Nephron (organoid): ENCODE measurements around the gene DEFB123.

ENCODE experiments used
- H3K27ac Mint-ChIP-seq, 3 experiments: 2 replicates each; pipeline ENCODE4 v1.8.0; 2020; ENCODE audit warnings: mixed read lengths in 3 of 3, mild to moderate bottlenecking in 2 of 3, moderate library complexity in 1 of 3
- H3K27me3 Mint-ChIP-seq: 2 replicates; pipeline ENCODE4 v1.8.0; 2021; ENCODE audit warnings: low read depth, mild to moderate bottlenecking, moderate library complexity, mixed read lengths
- H3K36me3 Mint-ChIP-seq: 2 replicates; pipeline ENCODE4 v1.8.0; 2020; ENCODE audit warnings: low read depth, mixed read lengths
- H3K4me1 Mint-ChIP-seq: 2 replicates; pipeline ENCODE4 v1.8.0; 2020; ENCODE audit warnings: mixed read lengths
- H3K4me3 Mint-ChIP-seq, 3 experiments: 2 replicates each; pipeline ENCODE4 v1.8.0; 2020; ENCODE audit warnings: mild to moderate bottlenecking in 3 of 3, mixed read lengths in 3 of 3, moderate library complexity in 2 of 3
- H3K9me3 Mint-ChIP-seq: 2 replicates; pipeline ENCODE4 v1.8.0; 2020; ENCODE audit warnings: mixed read lengths
- CTCF ChIP-seq, 3 experiments: fragments of 200-600 bp; sonication (generic); IDR thresholded peaks; one replicate each; pipeline ENCODE4 v1.5.0; 2021; ENCODE audit warnings: antibody characterized with exemption in 3 of 3; ENCODE audit not compliant: unreplicated experiment in 3 of 3

DEFB123 gene

GRCh38 chr20:31473331-31474096 is 33.1 kb downstream of the DEFB123 start:
- H3K27ac Mint-ChIP-seq = no peak overlapping the region
- peaks cover 4% of the 10 kb centered on the region for H3K36me3 Mint-ChIP-seq
- TF ChIP-seq CTCF (IDR thresholded peaks at IDR 0.05; ENCODE audit: unreplicated experiment in 3 of 3) = no peak
- H3K4me1 Mint-ChIP-seq = no peaks in the 10 kb centered on the region
- H3K4me3 Mint-ChIP-seq = no peak overlapping the region
- H3K27me3 Mint-ChIP-seq = peaks cover 6% of the 10 kb centered on the region
- peaks cover 18% of the 10 kb centered on the region for H3K9me3 Mint-ChIP-seq

GRCh38 chr20:31474097-31474436 is 33.6 kb downstream of the DEFB123 start:
- Mint-ChIP-seq H3K9me3 (peaks cover 18% of the 10 kb centered on the region), H3K27ac (no peak overlapping the region), H3K27me3 (peaks cover 6% of the 10 kb centered on the region), H3K36me3 (peaks cover 4% of the 10 kb centered on the region), H3K4me1 (no peaks in the 10 kb centered on the region), H3K4me3 (no peak overlapping the region)
- no peak for TF ChIP-seq CTCF (IDR thresholded peaks at IDR 0.05; ENCODE audit: unreplicated experiment in 3 of 3)

GRCh38 chr20:31474758-31475427 is 34.5 kb downstream of the DEFB123 start, which contains the start of the genes DEFB124 and REM1:
TSS of gene DEFB124 (minus strand) at chr20:31475127. CDS start at chr20:31473013, 2,114 bp downstream.
TSS of gene REM1 (plus strand) at chr20:31475288. CDS start at chr20:31476446, 1,158 bp downstream.
- peaks cover 4% of the 10 kb centered on the region for H3K36me3 Mint-ChIP-seq
- no peak within 1 kb of the TSS for H3K4me3 Mint-ChIP-seq
- no peak within 1 kb of the TSS for H3K27ac Mint-ChIP-seq
- H3K27me3 Mint-ChIP-seq = peaks cover 6% of the 10 kb centered on the region
- no peaks in the 10 kb centered on the region for H3K4me1 Mint-ChIP-seq
- H3K9me3 Mint-ChIP-seq = peaks cover 21% of the 10 kb centered on the region
- no peak for TF ChIP-seq CTCF (IDR thresholded peaks at IDR 0.05; ENCODE audit: unreplicated experiment in 3 of 3)

GRCh38 chr20:31475472-31476293 is 35.3 kb downstream of the DEFB123 start:
- no peak for TF ChIP-seq CTCF (IDR thresholded peaks at IDR 0.05; ENCODE audit: unreplicated experiment in 3 of 3)

GRCh38 chr20:31476294-31476585 is 35.8 kb downstream of the DEFB123 start:
- H3K27me3 Mint-ChIP-seq = peaks cover 8% of the 10 kb centered on the region
- H3K27ac Mint-ChIP-seq = no peak overlapping the region
- no peak for TF ChIP-seq CTCF (IDR thresholded peaks at IDR 0.05; ENCODE audit: unreplicated experiment in 3 of 3)
- H3K4me1 Mint-ChIP-seq = no peaks in the 10 kb centered on the region
- peaks cover 21% of the 10 kb centered on the region for H3K9me3 Mint-ChIP-seq
- H3K4me3 Mint-ChIP-seq = no peak overlapping the region
- peaks cover 4% of the 10 kb centered on the region for H3K36me3 Mint-ChIP-seq

More at GRCh38 chr20:31475472-31476293, 35.3 kb downstream of the DEFB123 start:
- Mint-ChIP-seq H3K36me3 (peaks cover 4% of the 10 kb centered on the region), H3K4me3 (no peak overlapping the region), H3K4me1 (no peaks in the 10 kb centered on the region), H3K27ac (no peak overlapping the region), H3K9me3 (peaks cover 21% of the 10 kb centered on the region), H3K27me3 (peaks cover 6% of the 10 kb centered on the region)
